HepG2 (cell line): Measurements from ENCODE around the gene C16orf82. TPM values are rescaled to one million over a fixed set of nuclear protein-coding genes. Genes with fewer than 3 reads are reported as not detected.

Experiments used
- ATAC-seq: fragments of 200-7000 bp; cut with Tn5 transposase; 3 replicates; pipeline ENCODE4 v1.9.1; 2020; ENCODE audit warnings: mild to moderate bottlenecking, moderate library complexity
- BruUV-seq: library from RNA; stranded (reverse); fragments of 400-500 nt; replicated peaks from 2 replicates; lab custom pipeline; 2021; lab: Mats Ljungman, UMichigan
- CTCF ChIA-PET: fragments of 300-600 bp; formaldehyde crosslinking; extraction: SDS; loops from one replicate; lab custom pipeline; 2021; ENCODE audit warnings: low total read pairs, inconsistent platforms, low intra/inter-chr PET ratio; lab: Yijun Ruan, JAX
- POLR2A ChIA-PET: fragments of 350-600 bp; sonication (Branson Sonifier 250); formaldehyde crosslinking; loops from one replicate; lab custom pipeline; 2020; ENCODE audit warnings: antibody characterized with exemption, inconsistent platforms; lab: Yijun Ruan, JAX
- DNase-seq: peaks from one replicate; pipeline ENCODE4 v3.0.0-alpha.2; 2015; ENCODE audit warnings: low spot score
- FAIRE-seq: peaks from 3 replicates; lab custom pipeline; 2011; peaks lifted over from hg19 to GRCh38; lab: Jason Lieb, UNC
- H2AFZ ChIP-seq: one replicate; pipeline ENCODE4 v1.6.1; 2011; ENCODE audit warnings: low read length, inconsistent platforms
- H3K27ac ChIP-seq: fragments of 300-600 bp; 3 replicates; pipeline ENCODE4 v1.8.0; 2011; ENCODE audit warnings: mixed run types, mild to moderate bottlenecking, mixed read lengths, low read length, inconsistent platforms; ENCODE audit not compliant: insufficient read depth; ENCODE audit errors: extremely low read length
- H3K27me3 ChIP-seq, 2 experiments: fragments of 200-600 bp in 1 of 2; 2 replicates in 1 of 2; 3 replicates in 1 of 2; pipeline versions ENCODE4 v1.6.0 to v1.8.0; 2011; ENCODE audit warnings: low read length in 2 of 2, mild to moderate bottlenecking in 2 of 2, moderate library complexity in 2 of 2, inconsistent platforms in 1 of 2; ENCODE audit not compliant: insufficient read depth in 2 of 2, control insufficient read depth in 1 of 2
- H3K36me3 ChIP-seq, 2 experiments: fragments of 200-600 bp in 1 of 2; replicated peaks in 1 of 2; 2 replicates in 1 of 2; 3 replicates in 1 of 2; pipeline versions ENCODE4 v1.5.1 to v1.8.0; 2011; ENCODE audit warnings: low read length in 2 of 2, inconsistent platforms in 1 of 2; ENCODE audit not compliant: insufficient read depth in 2 of 2, control insufficient read depth in 1 of 2
- H3K4me1 ChIP-seq: 2 replicates; pipeline ENCODE4 v1.5.1; 2012; ENCODE audit warnings: low read length, inconsistent platforms; ENCODE audit not compliant: insufficient read depth
- H3K4me2 ChIP-seq: 2 replicates; pipeline ENCODE4 v1.6.0; 2011; ENCODE audit warnings: low read depth, low read length, inconsistent platforms
- H3K4me3 ChIP-seq, 3 experiments: fragments of 200-600 bp in 1 of 3; sonication (generic), shearing (Covaris generic) in 1 of 3; replicated peaks in 1 of 3; 2 replicates each; pipeline ENCODE4 v1.5.1; 2011 to 2016; ENCODE audit warnings: low read length in 3 of 3, inconsistent platforms in 2 of 3, low read depth in 2 of 3, mild to moderate bottlenecking in 2 of 3, control low read depth in 1 of 3, mixed read lengths in 1 of 3; ENCODE audit not compliant: insufficient read depth in 1 of 3
- H3K79me2 ChIP-seq: one replicate; pipeline ENCODE4 v1.6.1; 2011; ENCODE audit warnings: low read length, inconsistent platforms; ENCODE audit not compliant: insufficient read depth
- H3K9ac ChIP-seq: 2 replicates; pipeline ENCODE4 v1.6.0; 2011; ENCODE audit warnings: mild to moderate bottlenecking, low read depth, low read length, inconsistent platforms; ENCODE audit not compliant: insufficient read depth
- H3K9me3 ChIP-seq: 2 replicates; pipeline ENCODE4 v1.5.1; 2012; ENCODE audit warnings: mild to moderate bottlenecking, low read length
- H4K20me1 ChIP-seq: 2 replicates; pipeline ENCODE4 v1.6.0; 2011; ENCODE audit warnings: inconsistent platforms, mild to moderate bottlenecking, low read length, moderate library complexity; ENCODE audit not compliant: insufficient read depth
- AGO1 ChIP-seq: fragments of 200-400 bp; formaldehyde crosslinking; IDR thresholded peaks from 2 replicates; pipeline ENCODE4 v1.6.1; 2017; ENCODE audit warnings: mild to moderate bottlenecking, low read depth, low read length, moderate library complexity; ENCODE audit not compliant: poor library complexity, severe bottlenecking
- GTF3A ChIP-seq: sonication (generic); formaldehyde crosslinking; conservative IDR thresholded peaks from 2 replicates; pipeline ENCODE4 v1.4.0; 2020; ENCODE audit warnings: mild to moderate bottlenecking, missing genetic modification reagents
- KMT2B ChIP-seq: IDR thresholded peaks from 2 replicates; pipeline ENCODE4 v1.6.1; 2016; ENCODE audit warnings: missing genetic modification reagents, missing compliant biosample characterization
- MTF2 ChIP-seq: sonication (generic); formaldehyde crosslinking; IDR thresholded peaks from 2 replicates; pipeline ENCODE4 v1.5.0; 2020; ENCODE audit warnings: missing genetic modification reagents, borderline replicate concordance
- NFYB ChIP-seq: sonication (generic); formaldehyde crosslinking; IDR thresholded peaks from 2 replicates; pipeline ENCODE4 v1.4.0; 2020; ENCODE audit warnings: missing genetic modification reagents
- NR2F1 ChIP-seq, 2 experiments: fragments of 450-650 bp in 1 of 2; formaldehyde crosslinking in 1 of 2; IDR thresholded peaks; 2 replicates each; pipeline versions ENCODE4 v1.5.0 to v1.6.1; 2016 to 2020; ENCODE audit warnings: mild to moderate bottlenecking in 1 of 2, missing compliant biosample characterization in 1 of 2, missing genetic modification reagents in 1 of 2, moderate library complexity in 1 of 2
- PHF8 ChIP-seq: sonication (generic); formaldehyde crosslinking; IDR thresholded peaks from 2 replicates; pipeline ENCODE4 v1.5.0; 2020; ENCODE audit warnings: missing genetic modification reagents
- RFX1 ChIP-seq: fragments of 450-650 bp; IDR thresholded peaks from 2 replicates; pipeline ENCODE4 v1.6.1; 2017
- XRCC5 ChIP-seq: fragments of 200-400 bp; formaldehyde crosslinking; optimal IDR thresholded peaks from 2 replicates; pipeline ENCODE3; 2017; ENCODE audit warnings: mild to moderate bottlenecking, low read length
- ZBTB1 ChIP-seq: sonication (generic); formaldehyde crosslinking; IDR thresholded peaks from 2 replicates; pipeline ENCODE4 v1.4.0; 2020; ENCODE audit warnings: missing genetic modification reagents, borderline replicate concordance
- ZMYM3 ChIP-seq: sonication (generic); formaldehyde crosslinking; IDR thresholded peaks from 2 replicates; pipeline ENCODE4 v1.5.1; 2020; ENCODE audit warnings: mild to moderate bottlenecking, missing genetic modification reagents
- ZNF17 ChIP-seq: sonication (generic); formaldehyde crosslinking; IDR thresholded peaks from 2 replicates; pipeline ENCODE4 v1.5.0; 2020; ENCODE audit warnings: mild to moderate bottlenecking, missing genetic modification reagents
- ZNF282 ChIP-seq: fragments of 450-650 bp; IDR thresholded peaks from 2 replicates; pipeline ENCODE4 v1.6.1; 2018; ENCODE audit not compliant: partially characterized antibody
- ZNF33B ChIP-seq: sonication (generic); formaldehyde crosslinking; IDR thresholded peaks from 2 replicates; pipeline ENCODE4 v1.5.1; 2020; ENCODE audit warnings: mild to moderate bottlenecking, missing genetic modification reagents
- WGBS: methylation state at CpG from one replicate; pipeline ENCODE4 v1.1.6; 2017; ENCODE audit warnings: low lambda C conversion rate; 5-methylcytosine and 5-hydroxymethylcytosine counted together
- in situ Hi-C: cut with HindIII; loops from 2 replicates; pipeline ENCODE4 v1.10.0; 2017; ENCODE audit warnings: low pct_unique_long_range_greater_than_20kb; ENCODE audit not compliant: extremely low pct_ligation_motif_present
- intact Hi-C: fragments of 100-400 bp; cut with micrococcal nuclease; formaldehyde crosslinking; loops from one replicate; pipeline ENCODE4 v1.10.0; 2022; ENCODE audit not compliant: unreplicated experiment
- polyA plus RNA-seq, 8 experiments: library from polyadenylated mRNA; depleted of rRNA in 3 of 8; stranded (reverse) in 7 of 8; unstranded in 1 of 8; fragments of >200 nt; fragmentation: Illumina TruSeq in 4 of 8; extraction: Trizol in 4 of 8; gene quantifications; 2 replicates each; pipeline versions ENCODE4 v1.2.1 to v1.2.3, GENCODE V29; 2011 to 2016; ENCODE audit warnings: low read depth in 4 of 8, missing spikeins in 1 of 8, mixed read lengths in 1 of 8; ENCODE audit not compliant: insufficient read depth in 1 of 8
- total RNA-seq, 5 experiments: library from RNA; depleted of rRNA; stranded (reverse); fragments of >200 nt; fragmentation: Illumina TruSeq; extraction: Trizol; gene quantifications; 2 replicates each; pipeline ENCODE4 v1.2.3, GENCODE V29; 2016; ENCODE audit warnings: low read depth in 1 of 5
- TF ChIP-seq, protein P1 (sequence below): sonication (generic); formaldehyde crosslinking; IDR thresholded peaks from 2 replicates; pipeline ENCODE4 v1.5.0; 2020; ENCODE audit warnings: mild to moderate bottlenecking, missing genetic modification reagents
- TF ChIP-seq, protein P2 (sequence below): sonication (generic); formaldehyde crosslinking; IDR thresholded peaks from 2 replicates; pipeline ENCODE4 v1.4.0; 2020; ENCODE audit warnings: mild to moderate bottlenecking, missing genetic modification reagents

Gene C16orf82
- total and polyA plus RNA-seq, 2 of the 13 experiments (the other 11 are each of a cell fraction or from before 2014, with no cell fraction given): not detected

DNA sequence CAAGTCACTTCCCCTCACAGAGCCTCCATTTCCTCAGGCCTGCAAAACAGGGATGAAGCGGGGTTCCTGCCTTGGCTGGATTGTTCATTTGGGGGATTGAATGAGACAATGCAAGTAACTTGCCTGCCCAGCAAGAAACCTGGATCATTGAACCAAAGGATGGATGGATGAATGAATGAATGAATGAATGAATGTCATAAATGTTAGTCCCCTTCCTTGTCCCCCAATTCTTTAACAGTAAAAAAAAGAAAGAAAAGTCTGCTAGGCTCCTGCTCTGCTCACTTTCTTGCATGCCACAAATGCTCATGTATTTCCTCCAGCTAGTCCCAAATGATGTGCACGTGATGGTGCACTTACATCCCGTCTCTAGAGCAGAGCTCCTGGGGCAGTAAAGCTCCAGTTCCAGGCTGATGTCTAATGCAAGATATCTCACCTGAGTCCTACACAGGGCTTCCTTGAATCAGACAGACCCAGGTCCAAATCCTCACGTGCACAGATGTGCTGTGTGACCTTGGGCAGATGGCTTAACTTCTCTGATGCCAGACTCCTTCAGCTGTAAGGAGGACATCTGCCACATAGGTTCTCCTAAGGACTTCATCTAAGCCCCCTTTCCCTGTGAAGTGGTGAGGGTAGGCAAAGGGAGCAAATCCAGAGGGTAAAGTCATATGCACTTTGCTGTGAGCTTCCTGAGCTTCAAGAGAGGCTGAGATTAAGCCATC is 45.5 kb downstream of the C16orf82 start (continued):
- no peak for TF ChIP-seq ZNF282
- TF ChIP-seq MTF2 (CRISPR knock-in tag): no peak
- peak; percentile 80 for TF ChIP-seq ZMYM3 (CRISPR knock-in tag)
- no peak for TF ChIP-seq RFX1
- TF ChIP-seq, all 625 proteins: peak for 3

DNA sequence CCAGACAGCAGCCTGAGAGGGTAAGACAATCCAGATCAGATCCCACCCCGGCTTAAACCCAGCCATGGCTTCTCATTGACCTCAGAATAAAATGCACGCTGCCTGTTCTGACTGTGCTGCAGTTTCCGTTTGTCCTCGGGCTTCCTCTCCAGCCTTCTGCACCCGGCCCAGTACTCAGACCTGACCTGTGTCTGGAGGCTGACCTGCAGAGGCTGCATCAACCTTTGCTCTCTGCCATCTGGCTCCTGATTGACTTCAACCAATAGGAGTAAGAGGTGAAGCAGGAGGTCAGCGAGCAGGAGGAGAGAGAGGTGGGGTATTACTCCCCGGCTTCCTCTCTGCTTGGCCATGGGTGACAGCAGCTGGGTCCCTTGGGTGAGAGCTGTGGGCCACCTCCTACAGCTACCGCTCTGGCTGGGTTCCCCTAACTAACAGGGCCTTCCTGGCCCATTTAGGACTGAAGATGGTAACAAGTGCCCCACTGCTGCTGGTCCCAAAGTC is 46.7 kb downstream of the C16orf82 start:
- H3K9me3 ChIP-seq: no peaks in the 10 kb centered on the region
- ATAC-seq (peak; percentile 76), DNase-seq (peak; percentile 47), FAIRE-seq (peak; percentile 81)
- peak overlapping the region in 2 of 3 experiments; percentile 8 to 56; a peak in 2 of 6 replicates for H3K4me3 ChIP-seq
- no peaks in the 10 kb centered on the region for H3K27me3 ChIP-seq
- no peak overlapping the region for H3K27ac ChIP-seq
- ChIA-PET POLR2A (no interaction called here), CTCF (no interaction called here)
- no peaks in the 10 kb centered on the region for H3K36me3 ChIP-seq
- peak overlapping the region; percentile 62 for H3K4me2 ChIP-seq
- H3K9ac ChIP-seq: no peak overlapping the region
- no TSS peak for BruUV-seq
- intact Hi-C loops (no loop called here), in situ Hi-C loops (loop anchor here (10.0 to 25.0 kb wide), 2 partner anchors 59 to 1826 kb away; no protein-coding TSS in a partner anchor)
- peak overlapping the region; percentile 20 for H2AFZ ChIP-seq
- H4K20me1 ChIP-seq: no peaks in the 10 kb centered on the region
- H3K79me2 ChIP-seq: no peaks in the 10 kb centered on the region
- H3K4me1 ChIP-seq: peaks cover 31% of the 10 kb centered on the region
- 9% methylated on average over 8 of the region's 8 CpGs for WGBS
- TF ChIP-seq NR2F1 (CRISPR knock-in tag; IDR thresholded peaks at IDR 0.05) (peak; percentile 84 to 88), XRCC5 (peak; percentile 28), ZNF17 (no peak), KMT2B (no peak), GTF3A (CRISPR knock-in tag) (peak; percentile 57; the same call in 1 of the 2 replicates), PHF8 (CRISPR knock-in tag) (no peak), ZBTB1 (CRISPR knock-in tag) (no peak), NFYB (CRISPR knock-in tag) (peak; percentile 71), AGO1 (no peak), ZNF33B (CRISPR knock-in tag) (no peak)
- TF ChIP-seq, protein P1, sequence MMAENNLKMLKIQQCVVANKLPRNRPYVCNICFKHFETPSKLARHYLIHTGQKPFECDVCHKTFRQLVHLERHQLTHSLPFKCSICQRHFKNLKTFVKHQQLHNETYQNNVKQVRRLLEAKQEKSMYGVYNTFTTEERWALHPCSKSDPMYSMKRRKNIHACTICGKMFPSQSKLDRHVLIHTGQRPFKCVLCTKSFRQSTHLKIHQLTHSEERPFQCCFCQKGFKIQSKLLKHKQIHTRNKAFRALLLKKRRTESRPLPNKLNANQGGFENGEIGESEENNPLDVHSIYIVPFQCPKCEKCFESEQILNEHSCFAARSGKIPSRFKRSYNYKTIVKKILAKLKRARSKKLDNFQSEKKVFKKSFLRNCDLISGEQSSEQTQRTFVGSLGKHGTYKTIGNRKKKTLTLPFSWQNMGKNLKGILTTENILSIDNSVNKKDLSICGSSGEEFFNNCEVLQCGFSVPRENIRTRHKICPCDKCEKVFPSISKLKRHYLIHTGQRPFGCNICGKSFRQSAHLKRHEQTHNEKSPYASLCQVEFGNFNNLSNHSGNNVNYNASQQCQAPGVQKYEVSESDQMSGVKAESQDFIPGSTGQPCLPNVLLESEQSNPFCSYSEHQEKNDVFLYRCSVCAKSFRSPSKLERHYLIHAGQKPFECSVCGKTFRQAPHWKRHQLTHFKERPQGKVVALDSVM (CRISPR knock-in tag): peak; percentile 92
- TF ChIP-seq, protein P2, sequence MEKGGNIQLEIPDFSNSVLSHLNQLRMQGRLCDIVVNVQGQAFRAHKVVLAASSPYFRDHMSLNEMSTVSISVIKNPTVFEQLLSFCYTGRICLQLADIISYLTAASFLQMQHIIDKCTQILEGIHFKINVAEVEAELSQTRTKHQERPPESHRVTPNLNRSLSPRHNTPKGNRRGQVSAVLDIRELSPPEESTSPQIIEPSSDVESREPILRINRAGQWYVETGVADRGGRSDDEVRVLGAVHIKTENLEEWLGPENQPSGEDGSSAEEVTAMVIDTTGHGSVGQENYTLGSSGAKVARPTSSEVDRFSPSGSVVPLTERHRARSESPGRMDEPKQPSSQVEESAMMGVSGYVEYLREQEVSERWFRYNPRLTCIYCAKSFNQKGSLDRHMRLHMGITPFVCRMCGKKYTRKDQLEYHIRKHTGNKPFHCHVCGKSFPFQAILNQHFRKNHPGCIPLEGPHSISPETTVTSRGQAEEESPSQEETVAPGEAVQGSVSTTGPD (CRISPR knock-in tag): no peak
